Ovary (tissue), 3 donors: ENCODE measurements around the gene ZNF398.

Experiments used
- EP300 ChIP-seq: sonication (generic); formaldehyde crosslinking; IDR thresholded peaks from one replicate; pipeline ENCODE4 v1.6.1; 2017; ENCODE audit warnings: antibody characterized with exemption
- POLR2A ChIP-seq: fragments of 450-650 bp; IDR thresholded peaks from one replicate; pipeline ENCODE4 v1.6.1; 2017; ENCODE audit warnings: antibody characterized with exemption, mild to moderate bottlenecking, moderate library complexity
- TF ChIP-seq, protein P1 (sequence below), 3 donors: fragments of 450-650 bp in 2 of 3; fragments of 200-600 bp in 1 of 3; IDR thresholded peaks; one replicate each; pipeline versions ENCODE4 v1.5.1 to v1.8.0; 2016 to 2022; ENCODE audit warnings: antibody characterized with exemption in 3 of 3, mild to moderate bottlenecking in 1 of 3
- donor health status: DM: no; HTN: no; CAD: no.

DNA sequence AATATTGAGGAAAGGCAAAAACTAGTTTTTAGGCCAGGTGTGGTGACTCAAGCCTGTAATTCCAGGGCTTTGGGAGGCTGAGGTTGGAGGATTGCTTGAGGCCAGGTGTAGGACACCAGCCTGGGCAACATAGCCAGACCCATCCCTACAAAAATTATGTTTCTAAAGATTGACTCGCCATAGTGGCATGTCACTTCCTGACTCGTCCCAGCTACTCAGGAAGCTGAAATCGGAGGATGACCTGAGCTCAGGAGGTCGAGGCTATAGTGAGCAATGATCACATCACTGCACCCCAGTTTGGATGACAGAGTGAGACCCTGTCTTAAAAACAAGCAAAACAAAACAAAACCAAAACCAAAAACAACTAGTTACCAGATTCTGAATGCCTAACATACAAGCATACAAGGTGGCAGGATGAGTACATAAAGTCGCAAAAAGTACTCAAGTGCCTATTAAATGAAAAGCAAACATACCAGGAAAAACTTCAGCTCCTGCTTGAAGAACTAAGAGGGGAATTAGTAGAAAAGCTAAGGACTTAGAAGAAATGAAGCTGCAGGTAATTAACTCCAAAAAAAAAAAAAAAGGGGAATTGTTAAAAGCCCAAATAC is 14.1 kb downstream of the ZNF398 start:
- no peak for TF ChIP-seq POLR2A
- TF ChIP-seq, protein P1, sequence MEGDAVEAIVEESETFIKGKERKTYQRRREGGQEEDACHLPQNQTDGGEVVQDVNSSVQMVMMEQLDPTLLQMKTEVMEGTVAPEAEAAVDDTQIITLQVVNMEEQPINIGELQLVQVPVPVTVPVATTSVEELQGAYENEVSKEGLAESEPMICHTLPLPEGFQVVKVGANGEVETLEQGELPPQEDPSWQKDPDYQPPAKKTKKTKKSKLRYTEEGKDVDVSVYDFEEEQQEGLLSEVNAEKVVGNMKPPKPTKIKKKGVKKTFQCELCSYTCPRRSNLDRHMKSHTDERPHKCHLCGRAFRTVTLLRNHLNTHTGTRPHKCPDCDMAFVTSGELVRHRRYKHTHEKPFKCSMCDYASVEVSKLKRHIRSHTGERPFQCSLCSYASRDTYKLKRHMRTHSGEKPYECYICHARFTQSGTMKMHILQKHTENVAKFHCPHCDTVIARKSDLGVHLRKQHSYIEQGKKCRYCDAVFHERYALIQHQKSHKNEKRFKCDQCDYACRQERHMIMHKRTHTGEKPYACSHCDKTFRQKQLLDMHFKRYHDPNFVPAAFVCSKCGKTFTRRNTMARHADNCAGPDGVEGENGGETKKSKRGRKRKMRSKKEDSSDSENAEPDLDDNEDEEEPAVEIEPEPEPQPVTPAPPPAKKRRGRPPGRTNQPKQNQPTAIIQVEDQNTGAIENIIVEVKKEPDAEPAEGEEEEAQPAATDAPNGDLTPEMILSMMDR (IDR thresholded peaks at IDR 0.05): no peak
- TF ChIP-seq EP300: no peak
